Nephron progenitor cell (in vitro differentiated cells): ENCODE measurements around the gene TCP1.
"Not testable (repeated sequence)": the region's sequence is repeated elsewhere in the genome, so short reads cannot be mapped to it uniquely, and the experiment has no call there.

ENCODE experiments used
- DNase-seq: peaks from one replicate; pipeline ENCODE4 v3.0.0; 2021
- H3K27ac Mint-ChIP-seq: 2 replicates; pipeline ENCODE4 v1.8.0; 2021; ENCODE audit warnings: mild to moderate bottlenecking, moderate library complexity, mixed read lengths
- H3K27me3 Mint-ChIP-seq: 2 replicates; pipeline ENCODE4 v1.8.0; 2021; ENCODE audit warnings: mild to moderate bottlenecking, low read depth, mixed read lengths; ENCODE audit not compliant: poor library complexity
- H3K36me3 Mint-ChIP-seq: 2 replicates; pipeline ENCODE4 v1.8.0; 2021; ENCODE audit warnings: low read depth, mixed read lengths
- H3K4me1 Mint-ChIP-seq: 2 replicates; pipeline ENCODE4 v1.8.0; 2021; ENCODE audit warnings: mixed read lengths
- H3K4me3 Mint-ChIP-seq: 2 replicates; pipeline ENCODE4 v1.8.0; 2021; ENCODE audit warnings: mild to moderate bottlenecking, moderate library complexity, mixed read lengths
- H3K9me3 Mint-ChIP-seq: 2 replicates; pipeline ENCODE4 v1.8.0; 2021; ENCODE audit warnings: mild to moderate bottlenecking, moderate library complexity, mixed read lengths
- CTCF ChIP-seq: fragments of 200-600 bp; sonication (generic); IDR thresholded peaks from 2 replicates; pipeline ENCODE4 v1.5.0; 2021; ENCODE audit warnings: antibody characterized with exemption

Gene TCP1

GRCh38 chr6:159756508-159756907, 32.9 kb downstream of the TCP1 start:
- no peaks in the 10 kb centered on the region for H3K9me3 Mint-ChIP-seq

GRCh38 chr6:159754959-159755914, 34.2 kb downstream of the TCP1 start:
- Mint-ChIP-seq H3K36me3 (peaks cover 71% of the 10 kb centered on the region), H3K27ac (peak overlapping the region; percentile 94), H3K9me3 (no peaks in the 10 kb centered on the region), H3K27me3 (peaks cover 4% of the 10 kb centered on the region), H3K4me1 (peaks cover 12% of the 10 kb centered on the region), H3K4me3 (no peak overlapping the region)
- TF ChIP-seq CTCF = no peak
- DNase-seq = no peak

More at GRCh38 chr6:159756508-159756907, 32.9 kb downstream of the TCP1 start:
- peaks cover 4% of the 10 kb centered on the region for H3K27me3 Mint-ChIP-seq
- DNase-seq = no peak
- no peak for TF ChIP-seq CTCF
- H3K4me1 Mint-ChIP-seq = peaks cover 24% of the 10 kb centered on the region
- no peak overlapping the region for H3K4me3 Mint-ChIP-seq
- peaks cover 67% of the 10 kb centered on the region for H3K36me3 Mint-ChIP-seq
- H3K27ac Mint-ChIP-seq = peak overlapping the region; percentile 72

GRCh38 chr6:159754401-159754800, 35.0 kb downstream of the TCP1 start:
- Mint-ChIP-seq H3K36me3 (peaks cover 72% of the 10 kb centered on the region), H3K4me3 (no peak overlapping the region), H3K27me3 (peaks cover 4% of the 10 kb centered on the region), H3K9me3 (no peaks in the 10 kb centered on the region), H3K27ac (no peak overlapping the region), H3K4me1 (peaks cover 5% of the 10 kb centered on the region)
- no peak for TF ChIP-seq CTCF
- no peak for DNase-seq

GRCh38 chr6:159753081-159753872, 36.1 kb downstream of the TCP1 start:
- H3K27me3 Mint-ChIP-seq = peaks cover 3% of the 10 kb centered on the region
- no peak for DNase-seq
- no peak overlapping the region for H3K4me3 Mint-ChIP-seq
- H3K4me1 Mint-ChIP-seq = peaks cover 5% of the 10 kb centered on the region
- no peak for TF ChIP-seq CTCF
- H3K9me3 Mint-ChIP-seq = no peaks in the 10 kb centered on the region
- H3K36me3 Mint-ChIP-seq = peaks cover 75% of the 10 kb centered on the region
- peak overlapping the region; percentile 69 for H3K27ac Mint-ChIP-seq

- Mint-ChIP-seq H3K27ac (no peak overlapping the region), H3K4me1 (peaks cover 5% of the 10 kb centered on the region), H3K27me3 (no peaks in the 10 kb centered on the region), H3K36me3 (peaks cover 72% of the 10 kb centered on the region), H3K9me3 (no peaks in the 10 kb centered on the region), H3K4me3 (no peak overlapping the region)
- no peak for TF ChIP-seq CTCF
- no peak for DNase-seq
Measured at GRCh38 chr6:159751448-159751847, 38.0 kb downstream of the TCP1 start.

GRCh38 chr6:159748127-159748526, 41.3 kb downstream of the TCP1 start:
- not testable (repeated sequence) for DNase-seq, H3K9me3 Mint-ChIP-seq, H3K27me3 Mint-ChIP-seq, H3K4me1 Mint-ChIP-seq, H3K4me3 Mint-ChIP-seq
- peaks cover 74% of the 10 kb centered on the region for H3K36me3 Mint-ChIP-seq
- peak overlapping the region; percentile 45 for H3K27ac Mint-ChIP-seq
